ENCODE measurements around the gene EFEMP1. TPM values are rescaled to one million over a fixed set of nuclear protein-coding genes. Genes with fewer than 3 reads are reported as not detected.

Gene EFEMP1
- total RNA-seq, 1 experiment from 2014 or later, result 0.34 TPM

DNA sequence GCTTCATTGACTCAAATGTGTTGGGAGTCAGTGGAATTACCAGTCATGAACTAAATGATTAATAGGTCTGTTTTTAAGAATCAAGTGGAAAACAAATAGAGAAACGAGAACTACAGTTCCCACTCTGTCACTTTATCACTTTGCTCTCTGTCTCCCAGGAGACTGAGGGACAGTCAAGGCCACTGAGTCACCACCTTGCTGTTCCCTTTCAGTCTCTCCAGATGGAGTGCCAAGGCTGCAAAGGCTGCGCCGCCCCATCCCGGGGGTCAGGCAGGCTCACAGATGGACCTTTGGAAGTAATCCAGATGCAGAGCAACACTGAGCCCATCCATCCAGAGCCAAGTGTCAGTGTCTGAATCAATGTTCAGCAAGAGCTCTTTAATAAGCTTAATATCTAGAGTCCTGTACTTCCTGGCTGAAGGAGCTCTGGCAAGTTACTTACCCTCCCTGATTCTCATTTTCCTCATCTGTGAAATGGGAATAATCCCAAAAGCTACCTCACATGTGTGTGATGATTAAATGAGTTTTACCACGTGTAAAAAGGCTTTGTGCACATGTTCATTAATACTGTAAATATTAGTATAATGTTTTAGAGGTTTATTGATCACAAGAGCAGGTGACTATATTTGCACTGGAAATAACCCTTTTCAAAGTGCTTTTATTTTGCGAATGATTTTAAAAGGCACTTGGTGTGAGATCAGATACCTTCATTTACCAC lies 43.0 kb upstream of the EFEMP1 start:
- Histone ChIP-seq H3K27me3 (ENCODE audit: insufficient read depth, low read length) (no peaks in the 10 kb centered on the region), H3K9me2 (ENCODE audit: insufficient read depth) (no peaks in the 10 kb centered on the region), H3K4me2 (ENCODE audit: low read length) (no peak overlapping the region), H3K36me3 (ENCODE audit: control insufficient read depth in 1 of 2, insufficient read depth in 2 of 2, low read length in 2 of 2) (no peaks in the 10 kb centered on the region), H4K20me1 (ENCODE audit: insufficient read depth) (no peaks in the 10 kb centered on the region), H3K9me3 (ENCODE audit: control insufficient read depth in 1 of 2, insufficient read depth in 1 of 2, low read depth in 1 of 2, low read length in 2 of 2) (no peaks in the 10 kb centered on the region), H3K4me1 (ENCODE audit: control insufficient read depth in 1 of 2, insufficient read depth in 2 of 2, low read length in 2 of 2) (no peaks in the 10 kb centered on the region), H3K27ac (ENCODE audit: low read depth, low read length) (no peak overlapping the region), H3K9ac (ENCODE audit: low read length) (no peak overlapping the region), H2AFZ (ENCODE audit: low read depth, low read length, poor library complexity, severe bottlenecking) (no peak overlapping the region), H3K79me2 (ENCODE audit: insufficient read depth, low read length) (no peaks in the 10 kb centered on the region), H3K4me3 (replicated peaks in 1 of 2; ENCODE audit: low read depth in 1 of 2, low read length in 2 of 2) (no peak overlapping the region)
- ATAC-seq, result no peak
- TF ChIP-seq SIN3A (IDR thresholded peaks at IDR 0.05; ENCODE audit: low read depth), result no peak
- TF ChIP-seq RAD21 (IDR thresholded peaks at IDR 0.05; ENCODE audit: low read depth), result no peak
- TF ChIP-seq ELF1 (IDR thresholded peaks at IDR 0.05; ENCODE audit: borderline replicate concordance, low read depth), result no peak
- no peak for TF ChIP-seq POLR2A (IDR thresholded peaks at IDR 0.05; ENCODE audit: borderline replicate concordance, extremely low read depth, insufficient read depth, insufficient read length)
- no peak for TF ChIP-seq FOSL1 (IDR thresholded peaks at IDR 0.05; ENCODE audit: low read depth)
- no peak for TF ChIP-seq CBX3 (IDR thresholded peaks at IDR 0.05; ENCODE audit: low read depth)
- TF ChIP-seq, protein P1, sequence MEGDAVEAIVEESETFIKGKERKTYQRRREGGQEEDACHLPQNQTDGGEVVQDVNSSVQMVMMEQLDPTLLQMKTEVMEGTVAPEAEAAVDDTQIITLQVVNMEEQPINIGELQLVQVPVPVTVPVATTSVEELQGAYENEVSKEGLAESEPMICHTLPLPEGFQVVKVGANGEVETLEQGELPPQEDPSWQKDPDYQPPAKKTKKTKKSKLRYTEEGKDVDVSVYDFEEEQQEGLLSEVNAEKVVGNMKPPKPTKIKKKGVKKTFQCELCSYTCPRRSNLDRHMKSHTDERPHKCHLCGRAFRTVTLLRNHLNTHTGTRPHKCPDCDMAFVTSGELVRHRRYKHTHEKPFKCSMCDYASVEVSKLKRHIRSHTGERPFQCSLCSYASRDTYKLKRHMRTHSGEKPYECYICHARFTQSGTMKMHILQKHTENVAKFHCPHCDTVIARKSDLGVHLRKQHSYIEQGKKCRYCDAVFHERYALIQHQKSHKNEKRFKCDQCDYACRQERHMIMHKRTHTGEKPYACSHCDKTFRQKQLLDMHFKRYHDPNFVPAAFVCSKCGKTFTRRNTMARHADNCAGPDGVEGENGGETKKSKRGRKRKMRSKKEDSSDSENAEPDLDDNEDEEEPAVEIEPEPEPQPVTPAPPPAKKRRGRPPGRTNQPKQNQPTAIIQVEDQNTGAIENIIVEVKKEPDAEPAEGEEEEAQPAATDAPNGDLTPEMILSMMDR (IDR thresholded peaks at IDR 0.05 in 2 of 3, conservative IDR thresholded peaks at IDR 0.05 in 1 of 3; ENCODE audit: borderline replicate concordance in 1 of 3, insufficient read depth in 1 of 3, low read depth in 2 of 3, low read length in 2 of 3), result no peak
- no peak for DNase-seq (ENCODE audit: low read depth, low spot score)
- ChIA-PET POLR2A (no interaction called here), RAD21 (ENCODE audit: low non-redundant PET in 1 of 2, low total read pairs in 2 of 2, uncharacterized antibody in 2 of 2, unreplicated experiment in 2 of 2) (no interaction called here), CTCF (interaction anchor here (0.9 kb wide), 1 partner anchor 195 kb away, joined by 3 read pairs; no protein-coding TSS in a partner anchor)
- no TSS peak for BruUV-seq (replicated peaks)
- intact Hi-C loops (cut with micrococcal nuclease), result no loop called here

DNA sequence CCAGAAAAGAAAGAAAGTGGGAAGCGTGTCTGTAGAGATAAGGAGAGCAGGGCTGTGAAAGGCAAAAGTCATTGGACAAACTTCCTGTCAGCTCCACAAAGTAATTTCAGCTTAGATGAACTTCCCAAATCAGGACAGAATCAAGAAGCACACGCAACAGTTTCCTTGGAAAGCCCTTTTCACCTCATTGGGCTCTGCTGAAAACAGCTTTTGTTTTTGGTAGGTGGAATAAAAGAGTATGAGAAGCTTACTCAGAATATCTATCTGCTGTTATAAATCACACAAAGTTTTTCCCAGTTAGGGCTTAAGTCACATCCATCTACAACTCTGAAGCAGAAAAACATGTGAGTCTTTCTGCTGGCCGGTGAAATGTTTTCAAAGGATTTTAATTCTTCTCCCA lies 42.4 kb upstream of the EFEMP1 start:
- Histone ChIP-seq H3K4me3 (replicated peaks in 1 of 2; ENCODE audit: low read depth in 1 of 2, low read length in 2 of 2) (no peak overlapping the region), H3K9me2 (ENCODE audit: insufficient read depth) (no peaks in the 10 kb centered on the region), H3K4me2 (ENCODE audit: low read length) (no peak overlapping the region)
- TF ChIP-seq, protein P2, sequence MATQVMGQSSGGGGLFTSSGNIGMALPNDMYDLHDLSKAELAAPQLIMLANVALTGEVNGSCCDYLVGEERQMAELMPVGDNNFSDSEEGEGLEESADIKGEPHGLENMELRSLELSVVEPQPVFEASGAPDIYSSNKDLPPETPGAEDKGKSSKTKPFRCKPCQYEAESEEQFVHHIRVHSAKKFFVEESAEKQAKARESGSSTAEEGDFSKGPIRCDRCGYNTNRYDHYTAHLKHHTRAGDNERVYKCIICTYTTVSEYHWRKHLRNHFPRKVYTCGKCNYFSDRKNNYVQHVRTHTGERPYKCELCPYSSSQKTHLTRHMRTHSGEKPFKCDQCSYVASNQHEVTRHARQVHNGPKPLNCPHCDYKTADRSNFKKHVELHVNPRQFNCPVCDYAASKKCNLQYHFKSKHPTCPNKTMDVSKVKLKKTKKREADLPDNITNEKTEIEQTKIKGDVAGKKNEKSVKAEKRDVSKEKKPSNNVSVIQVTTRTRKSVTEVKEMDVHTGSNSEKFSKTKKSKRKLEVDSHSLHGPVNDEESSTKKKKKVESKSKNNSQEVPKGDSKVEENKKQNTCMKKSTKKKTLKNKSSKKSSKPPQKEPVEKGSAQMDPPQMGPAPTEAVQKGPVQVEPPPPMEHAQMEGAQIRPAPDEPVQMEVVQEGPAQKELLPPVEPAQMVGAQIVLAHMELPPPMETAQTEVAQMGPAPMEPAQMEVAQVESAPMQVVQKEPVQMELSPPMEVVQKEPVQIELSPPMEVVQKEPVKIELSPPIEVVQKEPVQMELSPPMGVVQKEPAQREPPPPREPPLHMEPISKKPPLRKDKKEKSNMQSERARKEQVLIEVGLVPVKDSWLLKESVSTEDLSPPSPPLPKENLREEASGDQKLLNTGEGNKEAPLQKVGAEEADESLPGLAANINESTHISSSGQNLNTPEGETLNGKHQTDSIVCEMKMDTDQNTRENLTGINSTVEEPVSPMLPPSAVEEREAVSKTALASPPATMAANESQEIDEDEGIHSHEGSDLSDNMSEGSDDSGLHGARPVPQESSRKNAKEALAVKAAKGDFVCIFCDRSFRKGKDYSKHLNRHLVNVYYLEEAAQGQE (IDR thresholded peaks at IDR 0.05; ENCODE audit: low read depth), result no peak
- TF ChIP-seq FOSL1 (IDR thresholded peaks at IDR 0.05; ENCODE audit: low read depth) (no peak), YY1 (IDR thresholded peaks at IDR 0.05; ENCODE audit: extremely low read depth, insufficient replicate concordance, low read depth, low read length) (no peak), EGR1 (IDR thresholded peaks at IDR 0.05; ENCODE audit: low read depth) (no peak), POLR2AphosphoS5 (IDR thresholded peaks at IDR 0.05; ENCODE audit: low read depth, low read length) (no peak), SP1 (IDR thresholded peaks at IDR 0.05; ENCODE audit: low read depth) (no peak)

More for the DNA sequence above, 42.4 kb upstream of the EFEMP1 start:
- Histone ChIP-seq H3K36me3 (ENCODE audit: control insufficient read depth in 1 of 2, insufficient read depth in 2 of 2, low read length in 2 of 2) (no peaks in the 10 kb centered on the region), H3K4me1 (ENCODE audit: control insufficient read depth in 1 of 2, insufficient read depth in 2 of 2, low read length in 2 of 2) (peaks cover 0 to 3% of the 10 kb centered on the region in 2 experiments; a peak in 1 of 4 replicates), H3K9ac (ENCODE audit: low read length) (no peak overlapping the region), H3K27me3 (ENCODE audit: insufficient read depth, low read length) (no peaks in the 10 kb centered on the region), H4K20me1 (ENCODE audit: insufficient read depth) (no peaks in the 10 kb centered on the region), H3K9me3 (ENCODE audit: control insufficient read depth in 1 of 2, insufficient read depth in 1 of 2, low read depth in 1 of 2, low read length in 2 of 2) (no peaks in the 10 kb centered on the region), H2AFZ (ENCODE audit: low read depth, low read length, poor library complexity, severe bottlenecking) (no peak overlapping the region), H3K27ac (ENCODE audit: low read depth, low read length) (no peak overlapping the region), H3K79me2 (ENCODE audit: insufficient read depth, low read length) (no peaks in the 10 kb centered on the region)
- no TSS peak for BruUV-seq (replicated peaks)
- CTCF ChIA-PET, result interaction anchor here (0.9 kb wide), 1 partner anchor 194 kb away, joined by 3 read pairs; no protein-coding TSS in a partner anchor
- intact Hi-C loops (cut with micrococcal nuclease), result no loop called here
- RAD21 ChIA-PET (ENCODE audit: low non-redundant PET in 1 of 2, low total read pairs in 2 of 2, uncharacterized antibody in 2 of 2, unreplicated experiment in 2 of 2), result no interaction called here
- no peak for ATAC-seq
- DNase-seq (ENCODE audit: low read depth, low spot score), result no peak
- POLR2A ChIA-PET, result no interaction called here
